HepG2 (cell line): ENCODE measurements around the gene MTCL1.

ENCODE experiments used
- HDAC6 ChIP-seq: fragments of 200-600 bp; sonication (generic); IDR thresholded peaks from 2 replicates; pipeline ENCODE4 v1.7.0; 2017; ENCODE audit warnings: mild to moderate bottlenecking, antibody characterized with exemption, low read length, low read depth
- MAX ChIP-seq: IDR thresholded peaks from 2 replicates; pipeline ENCODE4 v1.6.1; 2012; ENCODE audit warnings: inconsistent platforms
- MTF2 ChIP-seq: sonication (generic); formaldehyde crosslinking; IDR thresholded peaks from 2 replicates; pipeline ENCODE4 v1.5.0; 2020; ENCODE audit warnings: missing genetic modification reagents, borderline replicate concordance
- NR3C1 ChIP-seq: sonication (generic); formaldehyde crosslinking; IDR thresholded peaks from 2 replicates; pipeline ENCODE4 v1.4.0; 2020; ENCODE audit warnings: missing genetic modification reagents
- ZKSCAN5 ChIP-seq: sonication (generic); formaldehyde crosslinking; IDR thresholded peaks from 2 replicates; pipeline ENCODE4 v1.5.1; 2020; ENCODE audit warnings: mild to moderate bottlenecking, missing genetic modification reagents
- ZNF672 ChIP-seq: sonication (generic); formaldehyde crosslinking; IDR thresholded peaks from 2 replicates; pipeline ENCODE4 v1.8.1; 2022; ENCODE audit warnings: missing genetic modification reagents
- TF ChIP-seq, protein P1 (sequence below): sonication (generic); formaldehyde crosslinking; IDR thresholded peaks from 2 replicates; pipeline ENCODE4 v1.5.0; 2020; ENCODE audit warnings: mild to moderate bottlenecking, missing genetic modification reagents, moderate library complexity

GRCh38 chr18:8785261-8785660 is 79.9 kb downstream of the MTCL1 start:
- TF ChIP-seq, protein P1, sequence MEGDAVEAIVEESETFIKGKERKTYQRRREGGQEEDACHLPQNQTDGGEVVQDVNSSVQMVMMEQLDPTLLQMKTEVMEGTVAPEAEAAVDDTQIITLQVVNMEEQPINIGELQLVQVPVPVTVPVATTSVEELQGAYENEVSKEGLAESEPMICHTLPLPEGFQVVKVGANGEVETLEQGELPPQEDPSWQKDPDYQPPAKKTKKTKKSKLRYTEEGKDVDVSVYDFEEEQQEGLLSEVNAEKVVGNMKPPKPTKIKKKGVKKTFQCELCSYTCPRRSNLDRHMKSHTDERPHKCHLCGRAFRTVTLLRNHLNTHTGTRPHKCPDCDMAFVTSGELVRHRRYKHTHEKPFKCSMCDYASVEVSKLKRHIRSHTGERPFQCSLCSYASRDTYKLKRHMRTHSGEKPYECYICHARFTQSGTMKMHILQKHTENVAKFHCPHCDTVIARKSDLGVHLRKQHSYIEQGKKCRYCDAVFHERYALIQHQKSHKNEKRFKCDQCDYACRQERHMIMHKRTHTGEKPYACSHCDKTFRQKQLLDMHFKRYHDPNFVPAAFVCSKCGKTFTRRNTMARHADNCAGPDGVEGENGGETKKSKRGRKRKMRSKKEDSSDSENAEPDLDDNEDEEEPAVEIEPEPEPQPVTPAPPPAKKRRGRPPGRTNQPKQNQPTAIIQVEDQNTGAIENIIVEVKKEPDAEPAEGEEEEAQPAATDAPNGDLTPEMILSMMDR, result no peak
- no peak for TF ChIP-seq ZKSCAN5 (CRISPR knock-in tag)
- no peak for TF ChIP-seq MAX
- TF ChIP-seq HDAC6, result no peak
- TF ChIP-seq ZNF672 (CRISPR knock-in tag), result no peak
- no peak for TF ChIP-seq NR3C1
- no peak for TF ChIP-seq MTF2 (CRISPR knock-in tag)
